HG03045 (cell line): ENCODE results near the gene FES.
"Not testable (repeated sequence)": the region's sequence is repeated elsewhere in the genome, so short reads cannot be mapped to it uniquely, and the experiment has no call there.

Source experiments
- ATAC-seq: cut with Tn5 transposase; IDR thresholded peaks from one replicate; pipeline ENCODE4 v1.9.1; 2021; ENCODE audit warnings: mild to moderate bottlenecking, moderate library complexity; ENCODE audit not compliant: unreplicated experiment

FES gene

GRCh38 chr15:90860942-90861675 is 23.2 kb upstream of the FES start:
- ATAC-seq, result no peak

- ATAC-seq, result no peak
Measured at GRCh38 chr15:90862487-90862886, 21.8 kb upstream of the FES start.

- no peak for ATAC-seq
Measured at GRCh38 chr15:90862964-90863778, 21.1 kb upstream of the FES start.

- no peak for ATAC-seq
Measured at GRCh38 chr15:90863987-90864386, 20.3 kb upstream of the FES start.

GRCh38 chr15:90864507-90864906 is 19.8 kb upstream of the FES start:
- no peak for ATAC-seq

GRCh38 chr15:90865702-90866101 is 18.6 kb upstream of the FES start:
- no peak for ATAC-seq

GRCh38 chr15:90866161-90866715 is 18.1 kb upstream of the FES start:
- ATAC-seq, result no peak

- no peak for ATAC-seq
Measured at GRCh38 chr15:90866800-90867199, 17.5 kb upstream of the FES start.

- ATAC-seq, result no peak
Measured at GRCh38 chr15:90868261-90868689, 16.0 kb upstream of the FES start, which contains the start of gene FURIN. TSS of gene FURIN (plus strand) at chr15:90868588. CDS start at chr15:90875741, 7,153 bp downstream.

GRCh38 chr15:90869140-90869541 is 15.2 kb upstream of the FES start:
- ATAC-seq, result no peak

GRCh38 chr15:90869601-90870353 is 14.5 kb upstream of the FES start:
- ATAC-seq, result no peak

- ATAC-seq, result peak; percentile 20
Measured at GRCh38 chr15:90870354-90871138, 13.8 kb upstream of the FES start.

GRCh38 chr15:90871139-90871715 is 13.1 kb upstream of the FES start:
- peak; percentile 25 for ATAC-seq

- peak; percentile 33 for ATAC-seq
Measured at GRCh38 chr15:90871716-90872485, 12.4 kb upstream of the FES start.

- no peak for ATAC-seq
Measured at GRCh38 chr15:90872486-90873184, 11.7 kb upstream of the FES start.

GRCh38 chr15:90873488-90873997 is 10.8 kb upstream of the FES start:
- no peak for ATAC-seq

- ATAC-seq, result no peak
Measured at GRCh38 chr15:90873998-90874605, 10.2 kb upstream of the FES start.

GRCh38 chr15:90874986-90875385 is 9.3 kb upstream of the FES start:
- not testable (repeated sequence) for ATAC-seq
